WTC11 (cell line): ENCODE measurements around the gene PDE6H.

Source experiments
- TF ChIP-seq, protein P1 (sequence below): sonication (generic); formaldehyde crosslinking; conservative IDR thresholded peaks from 2 replicates; pipeline ENCODE4 v1.8.1; 2022; ENCODE audit warnings: mild to moderate bottlenecking, missing genetic modification reagents
- TF ChIP-seq, protein P2 (sequence below): sonication (generic); formaldehyde crosslinking; IDR thresholded peaks from 2 replicates; pipeline ENCODE4 v1.8.0; 2022; ENCODE audit warnings: mild to moderate bottlenecking, missing genetic modification reagents

DNA sequence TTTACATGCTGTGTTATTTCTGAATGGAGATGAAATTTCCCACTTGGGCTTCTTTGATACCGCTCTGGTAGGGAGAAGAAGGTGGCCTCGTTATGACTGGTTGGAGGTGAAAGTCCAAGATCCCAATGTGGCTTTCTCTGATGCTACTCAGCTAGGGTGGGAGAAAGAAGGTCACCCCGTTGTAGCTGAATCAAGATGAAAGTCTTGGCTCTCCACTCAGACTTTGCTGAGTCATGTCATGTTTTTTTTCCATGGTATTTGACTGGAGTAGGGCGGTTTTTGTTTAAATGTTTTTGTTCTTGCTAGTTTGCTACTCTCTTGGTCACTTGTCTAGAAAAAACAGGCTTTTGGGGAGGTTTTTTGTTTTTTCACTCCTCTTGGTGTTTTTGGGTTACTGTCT is 2.4 kb upstream of the PDE6H start:
- TF ChIP-seq, protein P1, sequence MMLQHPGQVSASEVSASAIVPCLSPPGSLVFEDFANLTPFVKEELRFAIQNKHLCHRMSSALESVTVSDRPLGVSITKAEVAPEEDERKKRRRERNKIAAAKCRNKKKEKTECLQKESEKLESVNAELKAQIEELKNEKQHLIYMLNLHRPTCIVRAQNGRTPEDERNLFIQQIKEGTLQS (CRISPR knock-in tag), result no peak
- TF ChIP-seq, protein P2, sequence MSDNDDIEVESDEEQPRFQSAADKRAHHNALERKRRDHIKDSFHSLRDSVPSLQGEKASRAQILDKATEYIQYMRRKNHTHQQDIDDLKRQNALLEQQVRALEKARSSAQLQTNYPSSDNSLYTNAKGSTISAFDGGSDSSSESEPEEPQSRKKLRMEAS (CRISPR knock-in tag), result no peak
